GM12865 (cell line): ENCODE results near the gene PSME3IP1.
A peak's percentile ranks its signal among the peaks of the same experiment; 100 is the strongest.
"Not testable (repeated sequence)": the region's sequence is repeated elsewhere in the genome, so short reads cannot be mapped to it uniquely, and the experiment has no call there.

Experiments used
- DNase-seq: peaks from one replicate; pipeline ENCODE4 v3.0.0; 2010; ENCODE audit warnings: low read depth
- H3K4me3 ChIP-seq: 2 replicates; pipeline ENCODE4 v1.5.1; 2011; ENCODE audit warnings: mild to moderate bottlenecking, low read depth, low read length, control low read depth
- TF ChIP-seq, protein P1 (sequence below): IDR thresholded peaks from 2 replicates; pipeline ENCODE4 v1.5.1; 2011; ENCODE audit warnings: low read length, control low read depth, low read depth, inconsistent platforms; ENCODE audit not compliant: insufficient read depth; ENCODE audit errors: missing control alignments

PSME3IP1 gene

DNA sequence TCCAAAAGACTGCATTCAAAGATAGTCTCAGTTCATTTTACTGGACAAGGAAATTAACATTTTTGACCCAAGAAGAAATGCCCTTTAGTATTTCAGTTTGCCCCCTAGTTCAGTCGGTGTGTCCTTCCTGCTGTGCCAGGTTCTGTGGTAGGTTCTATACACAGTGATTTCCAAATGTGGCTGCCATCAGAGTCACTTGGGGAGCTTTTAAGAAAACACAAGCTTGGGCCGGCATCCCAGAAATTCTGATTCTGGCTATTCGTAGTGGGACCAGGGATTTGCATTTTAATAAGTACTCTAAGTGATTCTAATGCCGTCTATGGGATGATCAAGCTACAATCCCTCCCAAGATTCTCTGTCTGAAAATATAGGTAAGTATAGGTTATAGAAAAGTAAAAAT, 10.4 kb upstream of the PSME3IP1 start:
- TF ChIP-seq, protein P1, sequence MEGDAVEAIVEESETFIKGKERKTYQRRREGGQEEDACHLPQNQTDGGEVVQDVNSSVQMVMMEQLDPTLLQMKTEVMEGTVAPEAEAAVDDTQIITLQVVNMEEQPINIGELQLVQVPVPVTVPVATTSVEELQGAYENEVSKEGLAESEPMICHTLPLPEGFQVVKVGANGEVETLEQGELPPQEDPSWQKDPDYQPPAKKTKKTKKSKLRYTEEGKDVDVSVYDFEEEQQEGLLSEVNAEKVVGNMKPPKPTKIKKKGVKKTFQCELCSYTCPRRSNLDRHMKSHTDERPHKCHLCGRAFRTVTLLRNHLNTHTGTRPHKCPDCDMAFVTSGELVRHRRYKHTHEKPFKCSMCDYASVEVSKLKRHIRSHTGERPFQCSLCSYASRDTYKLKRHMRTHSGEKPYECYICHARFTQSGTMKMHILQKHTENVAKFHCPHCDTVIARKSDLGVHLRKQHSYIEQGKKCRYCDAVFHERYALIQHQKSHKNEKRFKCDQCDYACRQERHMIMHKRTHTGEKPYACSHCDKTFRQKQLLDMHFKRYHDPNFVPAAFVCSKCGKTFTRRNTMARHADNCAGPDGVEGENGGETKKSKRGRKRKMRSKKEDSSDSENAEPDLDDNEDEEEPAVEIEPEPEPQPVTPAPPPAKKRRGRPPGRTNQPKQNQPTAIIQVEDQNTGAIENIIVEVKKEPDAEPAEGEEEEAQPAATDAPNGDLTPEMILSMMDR = no peak
- DNase-seq = no peak
- no peak overlapping the region for H3K4me3 ChIP-seq

DNA sequence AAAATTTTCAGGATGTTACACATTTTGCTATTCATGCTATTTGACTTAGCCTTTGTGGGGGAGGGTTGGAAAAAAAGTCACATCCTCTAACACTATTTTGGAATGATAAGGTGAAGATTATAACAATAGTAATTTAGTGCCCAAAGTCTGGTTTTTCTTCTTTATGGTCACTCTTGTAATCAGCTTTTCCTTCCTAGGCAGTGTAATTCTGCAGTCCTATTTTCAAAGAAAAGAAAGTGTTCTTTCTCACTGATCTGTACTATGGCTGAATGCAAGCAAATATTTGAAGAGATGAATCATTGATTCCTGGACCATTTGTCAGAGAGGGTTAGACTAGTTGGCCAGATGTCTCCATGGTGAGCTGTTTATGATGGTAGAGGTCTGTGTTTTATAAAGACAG, 8.7 kb upstream of the PSME3IP1 start:
- TF ChIP-seq, protein P1 = no peak
- DNase-seq = no peak
- H3K4me3 ChIP-seq = no peak overlapping the region

DNA sequence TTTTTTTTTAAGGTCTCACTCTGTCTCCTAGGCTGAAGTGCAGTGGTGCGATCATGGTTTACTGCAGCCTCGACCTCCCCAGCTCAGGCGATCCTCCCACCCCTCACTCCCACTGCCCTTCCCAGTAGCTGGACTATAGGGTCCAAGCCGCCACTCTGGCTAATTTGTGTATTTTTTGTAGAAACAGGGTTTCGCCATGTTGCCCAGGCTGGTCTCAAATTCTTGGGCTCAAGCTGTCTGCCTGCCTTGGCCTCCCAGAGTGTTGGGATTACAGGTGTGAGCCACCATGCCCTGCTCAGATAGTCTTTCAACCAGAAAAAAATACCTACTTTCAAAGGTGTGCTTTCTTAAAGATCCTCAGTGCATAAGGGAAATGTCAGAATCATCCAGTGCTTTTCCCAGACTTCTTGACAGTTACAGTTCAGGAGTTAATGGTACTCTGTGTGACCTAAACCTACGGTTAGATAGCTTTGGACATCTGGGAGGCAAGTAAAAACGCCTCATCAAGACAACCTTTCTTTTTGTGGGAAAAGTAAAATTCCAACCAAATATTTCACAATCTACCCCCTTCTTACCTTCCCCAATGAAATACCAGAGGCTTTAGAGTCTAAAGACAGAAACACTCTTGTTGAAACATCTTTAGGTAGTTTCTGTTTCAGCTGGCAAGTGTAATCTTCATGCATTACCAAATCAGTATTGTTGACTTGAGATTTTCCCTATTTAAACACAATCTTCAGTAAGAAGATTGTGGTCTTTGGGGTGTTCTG, 7.1 kb upstream of the PSME3IP1 start:
- DNase-seq = peak; percentile 29
- no peak overlapping the region for H3K4me3 ChIP-seq
- TF ChIP-seq, protein P1 = no peak

DNA sequence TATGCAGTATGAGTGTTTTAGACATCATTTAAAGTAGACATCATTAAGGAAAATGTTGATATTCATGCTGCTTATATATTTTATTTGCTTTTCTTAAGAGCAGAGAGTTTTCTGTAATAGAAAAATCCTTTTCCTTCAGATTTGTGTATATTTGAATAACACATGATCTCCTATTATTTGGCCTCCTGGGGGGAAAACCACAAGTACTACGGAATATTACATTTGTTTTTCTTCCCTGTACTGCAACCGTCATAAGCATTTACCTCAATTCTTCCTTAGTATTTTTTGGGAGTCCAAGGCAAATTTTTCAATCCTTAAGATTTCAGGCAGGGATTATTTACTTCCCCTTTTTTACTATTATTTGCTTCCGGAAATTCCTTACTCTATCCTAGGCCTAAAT, 6.3 kb upstream of the PSME3IP1 start:
- TF ChIP-seq, protein P1 = no peak
- no peak overlapping the region for H3K4me3 ChIP-seq
- DNase-seq = no peak

DNA sequence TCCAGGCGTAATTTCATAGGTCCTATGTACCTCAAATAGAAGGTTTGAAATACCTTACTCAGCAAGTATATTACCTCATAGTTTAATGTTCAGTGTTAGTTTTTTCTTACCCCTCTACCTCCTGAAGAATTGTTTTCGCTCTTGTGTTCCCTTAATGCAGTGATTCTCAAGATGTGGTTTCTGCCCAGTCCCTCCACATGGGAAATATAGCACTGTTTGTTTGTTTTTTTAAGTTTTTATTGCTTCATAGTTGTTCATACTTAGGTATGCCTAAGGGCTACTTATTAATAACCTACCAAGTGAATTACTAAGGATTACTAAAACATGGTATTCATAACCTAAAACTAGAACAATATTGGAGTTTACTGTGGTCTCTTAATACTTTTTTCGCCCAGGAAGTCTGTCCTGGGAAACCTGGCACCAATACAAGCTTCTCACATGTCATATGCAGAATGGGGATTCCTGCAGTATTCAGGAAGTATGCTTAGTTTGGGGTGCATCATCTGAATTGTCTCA, 5.3 kb upstream of the PSME3IP1 start:
- TF ChIP-seq, protein P1 = no peak
- DNase-seq = no peak
- H3K4me3 ChIP-seq = no peak overlapping the region

DNA sequence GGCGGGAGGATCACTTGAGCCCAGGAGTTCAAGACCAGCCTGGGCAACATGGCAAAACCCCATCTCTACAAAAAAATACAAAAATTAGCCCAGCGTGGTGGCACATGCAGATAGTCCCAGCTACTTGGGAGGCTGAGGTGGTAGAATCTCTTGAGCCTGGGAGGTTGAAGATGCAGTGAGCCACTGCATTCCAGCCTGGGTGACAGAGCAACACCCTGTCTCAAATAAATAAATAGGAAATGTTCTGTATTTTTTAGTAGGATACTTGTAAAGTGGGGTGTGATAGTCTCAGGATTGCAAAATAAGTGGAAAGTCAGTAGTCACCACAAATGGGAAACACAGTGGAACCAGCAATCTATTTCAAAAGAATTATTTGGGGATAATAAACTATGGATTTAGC, 4.3 kb upstream of the PSME3IP1 start:
- TF ChIP-seq, protein P1 = no peak
- DNase-seq = no peak
- no peak overlapping the region for H3K4me3 ChIP-seq

DNA sequence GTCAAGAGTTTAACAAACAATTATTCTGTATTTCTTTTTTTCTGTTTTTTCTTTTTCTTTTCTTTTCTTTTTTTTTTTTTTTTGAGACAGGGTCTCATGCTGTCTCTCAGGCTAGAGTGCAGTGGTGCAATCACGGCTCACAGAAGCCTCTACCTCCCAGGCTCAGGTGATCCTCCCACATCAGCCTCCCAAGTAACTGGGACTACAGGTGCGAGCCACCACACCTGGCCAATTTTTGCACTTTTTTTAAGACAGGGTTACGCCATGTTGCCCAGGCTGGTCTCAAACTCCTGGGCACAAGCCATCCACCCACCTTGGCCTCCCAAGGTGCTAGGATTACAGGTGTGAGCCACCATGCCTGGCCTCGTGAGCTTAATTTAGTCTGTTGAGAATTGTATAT, 3.7 kb upstream of the PSME3IP1 start:
- not testable (repeated sequence) for DNase-seq, H3K4me3 ChIP-seq
